Measurements from ENCODE around the gene TLR8. TPM values are rescaled to one million over a fixed set of nuclear protein-coding genes. Genes with fewer than 3 reads are reported as not detected.

TLR8 gene
- total RNA-seq, 4 donors from 2014 or later = 0.08 to 0.84 (median 0.52) TPM

- H3K4me3 ChIP-seq (ENCODE audit: low read depth, poor library complexity, severe bottlenecking) = no peak overlapping the region
- 41 to 43% methylated on average over 5 of the region's 5 CpGs for WGBS, 2 donors
- TF ChIP-seq POLR2A (IDR thresholded peaks at IDR 0.05) = no peak
- TF ChIP-seq CTCF (IDR thresholded peaks at IDR 0.05) = no peak
- intact Hi-C loops (cut with DNase I; ENCODE audit: low total_unique reads) = no loop called here
- DNase-seq (ENCODE audit: low spot score in 2 of 2) = no peak
Measured at GRCh38 chrX:12885508-12885907, 20.9 kb upstream of the TLR8 start.

- TF ChIP-seq CTCF (IDR thresholded peaks at IDR 0.05) (no peak), POLR2A (IDR thresholded peaks at IDR 0.05) (no peak)
- intact Hi-C loops (cut with DNase I; ENCODE audit: low total_unique reads) = no loop called here
- WGBS, 2 donors = 74 to 77% methylated on average over 3 of the region's 3 CpGs
- H3K4me3 ChIP-seq (ENCODE audit: low read depth, poor library complexity, severe bottlenecking) = no peak overlapping the region
- DNase-seq (ENCODE audit: low spot score in 2 of 2) = no peak
Measured at GRCh38 chrX:12886545-12886944, 19.9 kb upstream of the TLR8 start.

- no peak for DNase-seq (ENCODE audit: low spot score in 2 of 2)
- H3K4me3 ChIP-seq (ENCODE audit: low read depth, poor library complexity, severe bottlenecking) = no peak overlapping the region
- no peak for TF ChIP-seq CTCF (IDR thresholded peaks at IDR 0.05)
- TF ChIP-seq POLR2A (IDR thresholded peaks at IDR 0.05) = no peak
- intact Hi-C loops (cut with DNase I; ENCODE audit: low total_unique reads) = no loop called here
- WGBS, 2 donors = 53 to 64% methylated on average over 2 of the region's 2 CpGs
Measured at GRCh38 chrX:12887141-12887540, 19.3 kb upstream of the TLR8 start.

GRCh38 chrX:12887767-12888166 lies 18.7 kb upstream of the TLR8 start:
- H3K4me3 ChIP-seq (ENCODE audit: low read depth, poor library complexity, severe bottlenecking) = no peak overlapping the region
- DNase-seq (ENCODE audit: low spot score in 2 of 2) = no peak
- intact Hi-C loops (cut with DNase I; ENCODE audit: low total_unique reads) = no loop called here
- TF ChIP-seq POLR2A (IDR thresholded peaks at IDR 0.05) (no peak), CTCF (IDR thresholded peaks at IDR 0.05) (no peak)
- 68 to 80% methylated on average over 3 of the region's 3 CpGs for WGBS, 2 donors

GRCh38 chrX:12890467-12890866 lies 16.0 kb upstream of the TLR8 start:
- 52 to 53% methylated on average over 5 of the region's 5 CpGs for WGBS, 2 donors
- DNase-seq (ENCODE audit: low spot score in 2 of 2) = no peak
- TF ChIP-seq CTCF (IDR thresholded peaks at IDR 0.05) = no peak
- no peak for TF ChIP-seq POLR2A (IDR thresholded peaks at IDR 0.05)
- intact Hi-C loops (cut with DNase I; ENCODE audit: low total_unique reads) = no loop called here
- H3K4me3 ChIP-seq (ENCODE audit: low read depth, poor library complexity, severe bottlenecking) = no peak overlapping the region

GRCh38 chrX:12891171-12891570 lies 15.2 kb upstream of the TLR8 start:
- no peak for DNase-seq (ENCODE audit: low spot score in 2 of 2)
- 77 to 80% methylated on average over 4 of the region's 4 CpGs for WGBS, 2 donors
- H3K4me3 ChIP-seq (ENCODE audit: low read depth, poor library complexity, severe bottlenecking) = no peak overlapping the region
- intact Hi-C loops (cut with DNase I; ENCODE audit: low total_unique reads) = no loop called here
- TF ChIP-seq CTCF (IDR thresholded peaks at IDR 0.05) (no peak), POLR2A (IDR thresholded peaks at IDR 0.05) (no peak)

All from lower leg skin (tissue), 4 donors.